Activated effector memory CD4-positive, alpha-beta T cell treated with anti-CD3 and anti-CD28 coated beads, Interleukin-2, amount 50 U/mL, for 16 hours (primary cell): ENCODE results near the gene RAI14.

Source experiments
- DNase-seq: peaks from one replicate; pipeline ENCODE4 v3.0.0-alpha.2; 2020

RAI14 gene

DNA sequence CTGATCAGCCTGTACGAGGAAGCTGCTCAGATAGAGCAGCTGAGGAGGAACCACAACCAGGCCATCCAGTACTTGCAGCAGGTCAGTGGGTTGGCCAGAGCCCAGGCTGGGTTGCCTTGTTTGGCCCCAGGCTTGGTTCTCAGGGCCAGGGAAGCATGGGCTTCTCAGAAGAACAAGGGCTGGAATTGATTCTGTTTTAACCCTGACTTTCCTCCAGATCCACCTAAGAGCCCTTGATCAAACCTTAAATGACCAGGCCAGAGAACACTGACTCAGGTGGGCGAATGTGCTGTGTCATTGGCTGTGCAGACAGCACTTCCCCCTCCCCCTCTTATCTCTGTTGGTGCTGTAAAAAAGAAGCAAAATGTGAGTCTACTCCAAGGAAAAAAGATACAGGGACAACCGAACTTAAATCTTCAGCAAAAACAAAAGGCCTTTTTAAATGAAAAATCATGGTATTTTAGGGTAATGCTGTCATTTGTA is 210.9 kb downstream of the RAI14 start:
- DNase-seq = no peak

DNA sequence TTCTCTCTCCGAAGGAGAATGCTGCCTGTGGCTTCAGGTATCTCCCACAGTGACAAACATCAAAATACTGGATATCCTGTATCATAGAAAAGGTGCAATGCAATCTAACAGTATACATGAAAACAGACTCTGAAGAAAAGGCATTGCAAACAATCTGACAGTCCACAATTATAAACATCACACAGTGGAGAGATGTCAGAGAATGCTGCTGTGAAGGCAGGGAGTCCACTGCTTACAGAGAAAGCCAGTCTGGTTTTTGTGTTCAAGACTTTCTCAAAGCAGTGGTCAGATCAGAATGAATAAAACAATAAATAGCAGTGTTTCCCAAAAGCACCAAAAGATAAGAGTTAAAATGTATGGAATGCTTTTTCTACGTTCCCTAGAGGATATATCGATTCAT is 211.5 kb downstream of the RAI14 start:
- DNase-seq = no peak

DNA sequence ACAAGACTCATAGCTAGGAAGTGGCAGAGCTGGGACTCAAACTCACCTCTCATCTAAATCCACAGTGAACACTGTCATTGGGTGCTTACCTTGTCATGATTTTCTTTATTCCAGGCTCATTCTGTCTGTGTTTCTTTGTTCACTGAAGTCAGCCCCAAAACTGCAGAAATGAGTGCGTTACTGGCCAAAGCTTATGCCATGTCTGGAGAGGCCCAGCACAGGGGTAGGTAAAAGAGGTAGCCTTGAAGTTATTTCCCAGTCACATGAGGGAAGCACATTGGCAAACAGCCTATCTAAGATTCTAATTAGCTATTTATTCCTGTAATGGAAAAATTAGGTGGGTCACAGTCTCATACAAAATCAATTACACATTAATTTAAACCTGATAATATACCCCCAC is 212.7 kb downstream of the RAI14 start:
- no peak for DNase-seq

DNA sequence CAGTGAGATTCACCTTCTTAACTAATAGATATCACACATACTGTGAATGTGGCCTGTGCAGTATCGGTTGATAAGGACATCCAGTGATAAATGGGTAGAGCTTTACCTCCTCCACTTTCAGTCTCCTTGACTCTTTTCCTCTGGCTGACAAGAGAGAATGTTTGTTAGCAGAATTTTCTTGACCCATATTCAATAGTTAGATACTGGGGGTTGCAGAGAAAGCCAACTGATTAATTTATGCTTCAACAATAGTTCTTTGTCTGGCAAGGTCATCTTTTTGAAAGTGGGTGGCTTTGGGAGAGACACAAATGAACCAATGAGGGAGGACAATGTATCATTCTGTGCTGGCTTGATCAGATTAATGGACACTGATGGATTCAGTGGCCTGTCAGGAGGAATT is 213.1 kb downstream of the RAI14 start:
- DNase-seq = no peak

DNA sequence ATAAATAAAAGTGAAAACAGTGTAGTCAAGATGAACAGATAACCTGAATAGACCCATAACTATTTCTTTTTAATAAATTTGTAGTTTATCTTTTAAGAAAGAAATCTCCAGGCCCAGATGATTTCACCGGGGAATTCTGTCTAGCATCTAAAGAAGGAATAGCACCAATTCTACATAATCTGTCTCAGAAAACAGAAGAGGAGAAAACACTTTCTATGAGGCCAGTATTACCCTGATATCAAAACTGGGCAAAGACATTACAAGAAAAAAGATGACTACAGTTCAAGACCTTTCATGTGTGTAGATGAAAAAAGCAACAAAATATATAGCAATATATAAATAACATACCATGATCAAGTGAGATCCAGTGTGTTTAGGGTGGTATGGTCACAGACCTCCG is 214.3 kb downstream of the RAI14 start:
- DNase-seq = no peak

DNA sequence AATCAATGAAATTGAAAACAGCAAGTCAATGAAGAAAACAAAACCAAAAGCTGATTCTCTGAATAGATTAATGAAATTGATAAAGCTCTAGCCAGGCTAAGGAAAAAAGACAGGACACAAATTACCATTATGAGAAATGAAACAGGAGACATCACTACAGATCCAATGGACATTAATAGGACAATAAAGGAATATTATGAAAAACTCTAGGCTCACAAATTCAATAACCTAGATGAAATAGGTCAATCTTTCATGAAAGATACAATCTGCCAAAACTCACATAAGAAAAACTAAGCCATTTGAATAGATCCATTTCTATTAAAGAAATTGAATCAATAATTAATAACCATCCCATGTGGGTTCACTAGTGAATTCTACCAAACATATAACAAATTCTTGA is 220.1 kb downstream of the RAI14 start:
- no peak for DNase-seq

DNA sequence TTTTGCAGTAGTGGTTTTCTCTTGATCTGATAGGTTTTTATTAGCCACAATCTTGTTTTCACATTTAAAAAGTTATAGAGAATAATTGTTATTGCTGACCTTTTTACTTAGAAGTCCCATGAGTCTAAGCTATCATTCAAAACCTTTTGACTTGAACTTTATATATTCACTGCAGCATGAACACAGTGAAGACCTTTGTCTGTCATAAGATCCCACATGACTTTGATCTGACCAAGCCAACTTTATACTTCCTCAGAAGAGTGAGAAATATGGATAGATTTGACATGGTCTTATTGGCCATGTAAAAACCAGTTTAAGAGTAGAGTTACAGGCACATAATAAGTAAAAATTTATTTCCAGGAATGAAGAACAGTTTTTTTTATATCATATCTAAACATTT is 225.1 kb downstream of the RAI14 start:
- DNase-seq = no peak
